ENCODE measurements around the gene FYN. TPM values are rescaled to one million over a fixed set of nuclear protein-coding genes. Genes with fewer than 3 reads are reported as not detected.

Gene FYN
- total and polyA plus RNA-seq, 10 of the 15 experiments (the other 5 are each of a cell fraction or from before 2014, with no cell fraction given): 51.4 to 247 (median 138) TPM

DNA sequence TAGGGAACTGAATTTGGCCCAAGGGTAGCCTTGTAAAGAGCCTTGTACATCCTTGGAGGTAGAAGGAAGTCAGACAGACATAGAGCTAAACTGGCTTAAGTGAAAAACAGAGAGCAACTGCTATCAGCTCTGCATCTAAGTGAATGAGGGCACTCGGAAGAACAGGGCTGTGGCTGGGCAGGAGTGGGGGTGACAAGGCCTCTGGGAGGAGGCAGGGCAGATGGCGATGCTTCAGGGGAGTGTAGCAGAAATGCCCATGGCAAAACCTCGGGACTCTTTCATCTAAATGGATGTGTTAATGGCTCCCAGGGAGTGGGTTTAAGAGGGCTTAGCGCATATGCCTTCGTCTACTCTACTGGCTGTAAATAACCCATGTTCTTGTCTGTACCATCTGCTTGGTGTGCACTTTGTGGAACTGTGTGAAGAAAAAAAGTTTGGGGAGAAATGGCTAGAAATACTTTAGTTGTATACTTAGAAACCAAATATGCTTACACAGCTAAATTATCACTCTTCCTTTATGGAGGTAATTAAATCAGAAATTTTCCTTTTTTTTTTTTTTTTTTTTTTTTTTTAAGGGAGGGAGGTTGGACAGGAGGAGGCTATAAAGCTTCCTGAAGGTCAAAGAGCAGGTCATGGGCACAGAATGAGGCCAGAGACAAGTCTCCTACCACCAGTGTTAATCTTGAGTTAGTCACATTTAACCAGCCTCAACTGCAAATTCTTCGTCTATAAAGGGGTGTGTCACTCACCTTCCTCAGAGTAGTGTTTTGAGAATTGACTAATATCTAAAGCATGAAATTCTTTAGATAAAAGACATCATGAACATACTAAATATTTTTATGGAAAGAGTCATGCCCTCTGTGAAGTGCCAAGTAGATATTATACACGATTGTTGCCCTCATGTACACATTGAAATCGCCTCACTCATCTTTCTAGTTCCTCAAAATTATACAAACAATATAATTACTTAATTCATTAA lies 60.9 kb downstream of the FYN start:
- Histone ChIP-seq H3K36me3 (ENCODE audit: control insufficient read depth in 2 of 2, insufficient read depth in 2 of 2, low read length in 1 of 2) (peaks cover 4 to 5% of the 10 kb centered on the region in 2 experiments; a peak in 3 of 4 replicates), H3K27me3 (replicated peaks in 1 of 2; ENCODE audit: control insufficient read depth in 2 of 2, insufficient read depth in 2 of 2, low read length in 1 of 2) (no peaks in the 10 kb centered on the region), H3K4me1 (ENCODE audit: control insufficient read depth, insufficient read depth, low read length) (peaks cover 12% of the 10 kb centered on the region), H3K9ac (ENCODE audit: control insufficient read depth, insufficient read depth, low read length) (no peak overlapping the region), H3K79me2 (ENCODE audit: control insufficient read depth, insufficient read depth, low read length) (peaks cover 19% of the 10 kb centered on the region), H2AFZ (ENCODE audit: control insufficient read depth, low read depth, low read length) (no peak overlapping the region), H4K20me1 (ENCODE audit: control insufficient read depth, insufficient read depth) (no peaks in the 10 kb centered on the region), H3K4me3 (no peak overlapping the region), H3K27ac (ENCODE audit: control insufficient read depth, insufficient read depth) (no peak overlapping the region), H3K9me3 (replicated peaks; ENCODE audit: control insufficient read depth, insufficient read depth, low read length) (no peaks in the 10 kb centered on the region), H3K4me2 (ENCODE audit: control insufficient read depth, insufficient read depth) (no peak overlapping the region)
- CTCF ChIA-PET: no interaction called here
- POLR2A ChIA-PET: interaction anchor here (0.6 to 1.1 kb wide), 4 partner anchors 55 to 1223 kb away, joined by 3 to 8 read pairs (median 4); no protein-coding TSS in a partner anchor
- FAIRE-seq: no peak
- intact Hi-C loops (cut with micrococcal nuclease; ENCODE audit: unreplicated experiment) (no loop called here), in situ Hi-C loops (cut with MboI) (no loop called here)
- SMC1A ChIA-PET (ENCODE audit: uncharacterized antibody, unreplicated experiment): interaction anchor here (1.0 kb wide), 2 partner anchors 12 to 32 kb away, joined by 3 to 5 read pairs; no protein-coding TSS in a partner anchor
- DNase-seq (ENCODE audit: low read depth, low spot score): no peak
- ATAC-seq: no peak
- WGBS (ENCODE audit: insufficient coverage, insufficient replicate concordance, low lambda C conversion rate, missing lambda C conversion rate): 75% methylated on average over 8 of the region's 8 CpGs
- no TSS peak for BruUV-seq (replicated peaks)
- RAD21 ChIA-PET (ENCODE audit: unreplicated experiment): interaction anchor here (0.7 kb wide), 1 partner anchor 32 kb away, joined by 3 read pairs; no protein-coding TSS in a partner anchor
- no peak for TF ChIP-seq EP300 (IDR thresholded peaks at IDR 0.05; ENCODE audit: borderline replicate concordance in 1 of 2, control insufficient read depth in 1 of 2, low read depth in 2 of 2, low read length in 2 of 2)
- TF ChIP-seq, protein P1, sequence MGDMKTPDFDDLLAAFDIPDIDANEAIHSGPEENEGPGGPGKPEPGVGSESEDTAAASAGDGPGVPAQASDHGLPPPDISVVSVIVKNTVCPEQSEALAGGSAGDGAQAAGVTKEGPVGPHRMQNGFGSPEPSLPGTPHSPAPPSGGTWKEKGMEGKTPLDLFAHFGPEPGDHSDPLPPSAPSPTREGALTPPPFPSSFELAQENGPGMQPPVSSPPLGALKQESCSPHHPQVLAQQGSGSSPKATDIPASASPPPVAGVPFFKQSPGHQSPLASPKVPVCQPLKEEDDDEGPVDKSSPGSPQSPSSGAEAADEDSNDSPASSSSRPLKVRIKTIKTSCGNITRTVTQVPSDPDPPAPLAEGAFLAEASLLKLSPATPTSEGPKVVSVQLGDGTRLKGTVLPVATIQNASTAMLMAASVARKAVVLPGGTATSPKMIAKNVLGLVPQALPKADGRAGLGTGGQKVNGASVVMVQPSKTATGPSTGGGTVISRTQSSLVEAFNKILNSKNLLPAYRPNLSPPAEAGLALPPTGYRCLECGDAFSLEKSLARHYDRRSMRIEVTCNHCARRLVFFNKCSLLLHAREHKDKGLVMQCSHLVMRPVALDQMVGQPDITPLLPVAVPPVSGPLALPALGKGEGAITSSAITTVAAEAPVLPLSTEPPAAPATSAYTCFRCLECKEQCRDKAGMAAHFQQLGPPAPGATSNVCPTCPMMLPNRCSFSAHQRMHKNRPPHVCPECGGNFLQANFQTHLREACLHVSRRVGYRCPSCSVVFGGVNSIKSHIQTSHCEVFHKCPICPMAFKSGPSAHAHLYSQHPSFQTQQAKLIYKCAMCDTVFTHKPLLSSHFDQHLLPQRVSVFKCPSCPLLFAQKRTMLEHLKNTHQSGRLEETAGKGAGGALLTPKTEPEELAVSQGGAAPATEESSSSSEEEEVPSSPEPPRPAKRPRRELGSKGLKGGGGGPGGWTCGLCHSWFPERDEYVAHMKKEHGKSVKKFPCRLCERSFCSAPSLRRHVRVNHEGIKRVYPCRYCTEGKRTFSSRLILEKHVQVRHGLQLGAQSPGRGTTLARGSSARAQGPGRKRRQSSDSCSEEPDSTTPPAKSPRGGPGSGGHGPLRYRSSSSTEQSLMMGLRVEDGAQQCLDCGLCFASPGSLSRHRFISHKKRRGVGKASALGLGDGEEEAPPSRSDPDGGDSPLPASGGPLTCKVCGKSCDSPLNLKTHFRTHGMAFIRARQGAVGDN (IDR thresholded peaks at IDR 0.05): no peak
- TF ChIP-seq FOS (IDR thresholded peaks at IDR 0.05; ENCODE audit: borderline replicate concordance, extremely low read depth, insufficient read length): no peak
- TF ChIP-seq BCL11A (IDR thresholded peaks at IDR 0.05; ENCODE audit: low read depth, low read length): no peak
- TF ChIP-seq STAT1 (conservative IDR thresholded peaks at IDR 0.05): no peak
- TF ChIP-seq CBFB (IDR thresholded peaks at IDR 0.05; ENCODE audit: low read depth): no peak
- no peak for TF ChIP-seq NFYA (IDR thresholded peaks at IDR 0.05; ENCODE audit: borderline replicate concordance, low read depth, low read length)
- no peak for TF ChIP-seq CBX5 (IDR thresholded peaks at IDR 0.05; ENCODE audit: low read depth)
- no peak for TF ChIP-seq TCF7 (IDR thresholded peaks at IDR 0.05; ENCODE audit: borderline replicate concordance)
- no peak for TF ChIP-seq KAT2A (conservative IDR thresholded peaks at IDR 0.05; ENCODE audit: control insufficient read depth, low read depth, low read length)
- TF ChIP-seq, protein P2, sequence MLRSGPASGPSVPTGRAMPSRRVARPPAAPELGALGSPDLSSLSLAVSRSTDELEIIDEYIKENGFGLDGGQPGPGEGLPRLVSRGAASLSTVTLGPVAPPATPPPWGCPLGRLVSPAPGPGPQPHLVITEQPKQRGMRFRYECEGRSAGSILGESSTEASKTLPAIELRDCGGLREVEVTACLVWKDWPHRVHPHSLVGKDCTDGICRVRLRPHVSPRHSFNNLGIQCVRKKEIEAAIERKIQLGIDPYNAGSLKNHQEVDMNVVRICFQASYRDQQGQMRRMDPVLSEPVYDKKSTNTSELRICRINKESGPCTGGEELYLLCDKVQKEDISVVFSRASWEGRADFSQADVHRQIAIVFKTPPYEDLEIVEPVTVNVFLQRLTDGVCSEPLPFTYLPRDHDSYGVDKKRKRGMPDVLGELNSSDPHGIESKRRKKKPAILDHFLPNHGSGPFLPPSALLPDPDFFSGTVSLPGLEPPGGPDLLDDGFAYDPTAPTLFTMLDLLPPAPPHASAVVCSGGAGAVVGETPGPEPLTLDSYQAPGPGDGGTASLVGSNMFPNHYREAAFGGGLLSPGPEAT (IDR thresholded peaks at IDR 0.05; ENCODE audit: low read depth): no peak
- TF ChIP-seq HCFC1 (IDR thresholded peaks at IDR 0.05; ENCODE audit: low read length): no peak
- TF ChIP-seq, protein P3, sequence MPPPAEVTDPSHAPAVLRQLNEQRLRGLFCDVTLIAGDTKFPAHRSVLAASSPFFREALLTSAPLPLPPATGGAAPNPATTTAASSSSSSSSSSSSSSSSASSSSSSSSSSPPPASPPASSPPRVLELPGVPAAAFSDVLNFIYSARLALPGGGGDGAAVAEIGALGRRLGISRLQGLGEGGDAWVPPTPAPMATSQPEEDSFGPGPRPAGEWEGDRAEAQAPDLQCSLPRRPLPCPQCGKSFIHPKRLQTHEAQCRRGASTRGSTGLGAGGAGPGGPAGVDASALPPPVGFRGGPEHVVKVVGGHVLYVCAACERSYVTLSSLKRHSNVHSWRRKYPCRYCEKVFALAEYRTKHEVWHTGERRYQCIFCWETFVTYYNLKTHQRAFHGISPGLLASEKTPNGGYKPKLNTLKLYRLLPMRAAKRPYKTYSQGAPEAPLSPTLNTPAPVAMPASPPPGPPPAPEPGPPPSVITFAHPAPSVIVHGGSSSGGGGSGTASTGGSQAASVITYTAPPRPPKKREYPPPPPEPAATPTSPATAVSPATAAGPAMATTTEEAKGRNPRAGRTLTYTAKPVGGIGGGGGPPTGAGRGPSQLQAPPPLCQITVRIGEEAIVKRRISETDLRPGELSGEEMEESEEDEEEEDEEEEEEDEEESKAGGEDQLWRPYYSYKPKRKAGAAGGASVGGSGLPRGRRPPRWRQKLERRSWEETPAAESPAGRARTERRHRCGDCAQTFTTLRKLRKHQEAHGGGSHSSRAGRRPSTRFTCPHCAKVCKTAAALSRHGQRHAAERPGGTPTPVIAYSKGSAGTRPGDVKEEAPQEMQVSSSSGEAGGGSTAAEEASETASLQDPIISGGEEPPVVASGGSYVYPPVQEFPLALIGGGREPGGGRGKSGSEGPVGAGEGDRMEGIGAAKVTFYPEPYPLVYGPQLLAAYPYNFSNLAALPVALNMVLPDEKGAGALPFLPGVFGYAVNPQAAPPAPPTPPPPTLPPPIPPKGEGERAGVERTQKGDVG (CRISPR knock-in tag; IDR thresholded peaks at IDR 0.05): no peak
- no peak for TF ChIP-seq ZSCAN29 (IDR thresholded peaks at IDR 0.05)
